Breast epithelium (tissue), 4 donors: ENCODE data around the gene FRMD4A. TPM values are rescaled to one million over a fixed set of nuclear protein-coding genes. Genes with fewer than 3 reads are reported as not detected.

ENCODE experiments used
- DNase-seq, 2 donors: peaks; one replicate each; pipeline ENCODE4 v3.0.0-alpha.2; 2019; ENCODE audit warnings: low spot score in 2 of 2
- H3K27ac ChIP-seq, 2 donors: fragments of 200-600 bp; sonication (generic) in 1 of 2; one replicate each; pipeline ENCODE4 v1.5.1; 2016 to 2019; ENCODE audit warnings: mild to moderate bottlenecking in 1 of 2
- H3K27me3 ChIP-seq, 2 donors: fragments of 200-600 bp; sonication (generic) in 1 of 2; one replicate each; pipeline versions ENCODE4 v1.5.1 to v1.6.0; 2017 to 2019; ENCODE audit warnings: control low read depth in 1 of 2, mild to moderate bottlenecking in 1 of 2
- H3K36me3 ChIP-seq: fragments of 200-600 bp; one replicate; pipeline ENCODE4 v1.5.1; 2019
- H3K4me1 ChIP-seq, 2 donors: fragments of 200-600 bp; sonication (generic); one replicate each; pipeline ENCODE4 v1.5.1; 2016 to 2019; ENCODE audit warnings: control low read depth in 1 of 2
- H3K4me3 ChIP-seq, 3 donors: fragments of 200-600 bp; sonication (generic); 1 replicate in 2 of 3; 2 replicates in 1 of 3; pipeline ENCODE4 v1.5.1; 2016 to 2019; ENCODE audit warnings: mild to moderate bottlenecking in 3 of 3, moderate library complexity in 2 of 3
- H3K9me3 ChIP-seq, 2 donors: fragments of 200-600 bp; sonication (generic) in 1 of 2; one replicate each; pipeline ENCODE4 v1.5.1; 2016 to 2019; ENCODE audit warnings: control low read depth in 1 of 2
- CTCF ChIP-seq, 3 donors: fragments of 450-650 bp; IDR thresholded peaks; one replicate each; pipeline ENCODE4 v1.5.1; 2016 to 2017; ENCODE audit warnings: antibody characterized with exemption in 3 of 3, mild to moderate bottlenecking in 3 of 3, moderate library complexity in 3 of 3
- POLR2A ChIP-seq: fragments of 450-650 bp; IDR thresholded peaks from one replicate; pipeline ENCODE4 v1.6.1; 2016; ENCODE audit warnings: antibody characterized with exemption, mild to moderate bottlenecking, moderate library complexity
- POLR2AphosphoS5 ChIP-seq, 3 donors: sonication (generic); formaldehyde crosslinking; IDR thresholded peaks; one replicate each; pipeline ENCODE4 v1.6.1; 2017; ENCODE audit warnings: antibody characterized with exemption in 3 of 3
- intact Hi-C: fragments of 100-400 bp; cut with DNase I; formaldehyde crosslinking; loops from one replicate; pipeline ENCODE4 v1.15.1; 2023; ENCODE audit warnings: low total_unique reads
- total RNA-seq, 3 donors: library from RNA; depleted of rRNA; stranded (reverse); fragments of >200 nt; gene quantifications; one replicate each; pipeline ENCODE4 v1.1.0, GENCODE V29; 2016

FRMD4A gene
- total RNA-seq, 3 donors from 2014 or later = 27.5 to 107 (median 34.4) TPM

DNA sequence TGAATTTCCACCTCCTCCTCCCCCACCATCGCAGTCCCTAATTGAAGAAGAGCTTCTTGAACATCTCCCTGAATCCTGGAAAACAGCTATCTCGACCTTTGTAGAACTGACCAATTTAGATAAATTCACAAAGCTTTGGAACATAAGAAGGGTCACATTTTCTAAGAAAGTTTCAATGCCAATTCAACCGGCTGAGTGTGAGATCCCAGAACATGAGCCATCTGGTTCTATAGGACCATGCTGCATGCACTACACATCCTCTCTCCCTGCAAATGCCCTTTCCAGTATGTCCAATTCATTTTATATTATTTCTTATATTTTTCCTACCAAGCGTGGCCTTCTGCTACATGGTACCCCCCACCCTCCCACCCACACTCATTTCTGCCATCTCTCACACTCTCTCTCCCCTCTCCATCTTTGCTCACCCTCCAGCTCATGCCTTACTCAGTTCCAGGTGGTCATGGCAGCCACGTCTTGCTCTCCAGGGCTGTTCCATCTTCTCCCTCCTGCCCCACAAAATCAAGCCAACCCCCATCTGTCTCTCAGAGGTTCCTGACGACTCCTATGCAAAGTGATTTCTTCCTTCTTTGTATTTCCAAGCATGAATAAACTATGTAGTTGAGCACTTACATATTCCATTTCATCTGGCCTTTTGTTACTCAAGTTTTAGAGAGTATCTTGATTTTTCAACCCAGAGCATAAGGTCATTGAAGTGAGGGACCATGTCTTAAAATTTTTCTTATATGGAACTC lies 19.3 kb downstream of the FRMD4A start:
- no peak for DNase-seq
- no peak for TF ChIP-seq CTCF (IDR thresholded peaks at IDR 0.05)
- TF ChIP-seq POLR2AphosphoS5 (IDR thresholded peaks at IDR 0.05) = no peak
- no peak for TF ChIP-seq POLR2A
- Histone ChIP-seq H3K36me3 (no peaks in the 10 kb centered on the region), H3K27ac (no peak overlapping the region), H3K9me3 (no peaks in the 10 kb centered on the region), H3K4me1 (no peaks in the 10 kb centered on the region), H3K27me3 (no peaks in the 10 kb centered on the region), H3K4me3 (no peak overlapping the region)
- intact Hi-C loops = no loop called here

DNA sequence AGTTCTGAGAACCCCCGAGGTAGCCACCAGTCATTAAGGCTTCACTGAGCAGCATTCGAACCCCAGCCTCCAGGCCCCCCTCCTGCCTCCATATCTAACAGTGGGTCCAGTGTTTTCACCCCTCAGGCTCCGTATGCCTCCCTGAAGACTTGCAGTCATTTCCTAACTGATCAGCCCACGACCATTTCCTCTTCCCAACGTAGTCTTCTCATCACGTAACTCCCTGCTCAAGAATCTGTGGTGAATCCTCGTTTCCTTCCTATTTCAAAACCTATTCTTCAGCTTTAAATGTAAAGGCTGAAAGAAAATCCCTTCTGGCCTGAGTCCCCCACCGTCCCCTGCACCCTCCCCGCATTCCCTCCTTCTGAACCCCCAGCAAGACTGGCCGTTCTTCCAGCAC lies 21.1 kb downstream of the FRMD4A start:
- TF ChIP-seq POLR2A (no peak), POLR2AphosphoS5 (IDR thresholded peaks at IDR 0.05) (no peak), CTCF (IDR thresholded peaks at IDR 0.05) (no peak)
- intact Hi-C loops = no loop called here
- DNase-seq = no peak
- Histone ChIP-seq H3K4me1 (no peaks in the 10 kb centered on the region), H3K27me3 (no peaks in the 10 kb centered on the region), H3K9me3 (no peaks in the 10 kb centered on the region), H3K27ac (no peak overlapping the region), H3K36me3 (no peaks in the 10 kb centered on the region), H3K4me3 (no peak overlapping the region)

DNA sequence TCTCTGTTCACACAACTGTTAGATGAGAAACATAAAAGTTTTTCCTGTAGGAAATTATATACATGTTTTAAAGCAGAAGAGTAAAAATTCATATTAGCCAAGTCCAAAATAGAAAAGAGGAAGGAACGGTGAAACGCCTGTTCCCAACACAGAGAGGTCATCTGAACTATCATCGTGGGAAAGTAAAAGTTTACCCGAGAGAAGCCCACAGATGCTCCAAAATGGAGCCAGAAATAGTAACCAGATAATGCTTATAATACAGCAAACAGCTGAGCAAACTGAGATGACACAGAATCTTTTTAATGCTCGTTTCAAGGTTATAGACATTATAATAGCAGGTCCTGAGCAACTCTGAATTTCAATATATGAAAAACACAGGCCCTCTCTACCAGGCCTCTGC lies 24.5 kb downstream of the FRMD4A start:
- Histone ChIP-seq H3K36me3 (no peaks in the 10 kb centered on the region), H3K27ac (no peak overlapping the region), H3K4me3 (no peak overlapping the region), H3K9me3 (no peaks in the 10 kb centered on the region), H3K4me1 (no peaks in the 10 kb centered on the region), H3K27me3 (no peaks in the 10 kb centered on the region)
- no peak for TF ChIP-seq CTCF (IDR thresholded peaks at IDR 0.05)
- no peak for TF ChIP-seq POLR2A
- intact Hi-C loops = no loop called here
- no peak for DNase-seq

- Histone ChIP-seq H3K36me3 (no peaks in the 10 kb centered on the region), H3K4me3 (no peak overlapping the region), H3K27me3 (no peaks in the 10 kb centered on the region), H3K27ac (no peak overlapping the region), H3K9me3 (no peaks in the 10 kb centered on the region), H3K4me1 (no peaks in the 10 kb centered on the region)
- no peak for TF ChIP-seq CTCF (IDR thresholded peaks at IDR 0.05)
- no peak for TF ChIP-seq POLR2A
- no peak for TF ChIP-seq POLR2AphosphoS5 (IDR thresholded peaks at IDR 0.05)
- intact Hi-C loops = no loop called here
- DNase-seq = no peak
Measured at GRCh38 chr10:14304046-14304445, 26.7 kb downstream of the FRMD4A start.

DNA sequence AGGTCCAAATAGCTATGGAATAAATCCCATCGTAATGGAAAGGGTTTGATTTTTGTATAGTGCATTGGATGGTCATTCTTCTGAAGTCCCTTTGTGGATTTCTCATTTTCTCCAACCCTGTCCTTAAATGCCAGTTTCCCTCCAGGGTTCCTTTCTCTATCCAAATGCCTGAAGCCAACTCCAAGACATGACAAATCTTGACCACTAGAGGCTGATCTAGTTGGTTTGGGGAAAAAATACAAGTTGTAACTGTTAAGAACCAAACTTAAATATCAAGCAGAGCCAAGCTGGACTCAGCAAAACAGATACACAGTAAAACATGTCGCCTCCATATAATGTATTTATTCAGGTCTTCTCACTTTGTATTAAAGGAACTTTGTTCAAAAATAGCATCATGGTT lies 28.7 kb downstream of the FRMD4A start:
- H3K9me3 ChIP-seq = no peaks in the 10 kb centered on the region
- intact Hi-C loops = no loop called here
- TF ChIP-seq CTCF (IDR thresholded peaks at IDR 0.05) (no peak), POLR2AphosphoS5 (IDR thresholded peaks at IDR 0.05) (no peak), POLR2A (no peak)
- no peak overlapping the region for H3K27ac ChIP-seq
- H3K4me1 ChIP-seq = no peaks in the 10 kb centered on the region
- no peak for DNase-seq
- no peak overlapping the region for H3K4me3 ChIP-seq
- no peaks in the 10 kb centered on the region for H3K36me3 ChIP-seq
- H3K27me3 ChIP-seq = no peaks in the 10 kb centered on the region
